CD14-positive monocyte (primary cell): ENCODE results near the gene SULT2B1. TPM values are rescaled to one million over a fixed set of nuclear protein-coding genes. Genes with fewer than 3 reads are reported as not detected.

Experiments
- DNase-seq, 3 donors: peaks; one replicate each; pipeline ENCODE4 v3.0.0-alpha.2; 2011 to 2022
- H2AFZ ChIP-seq: 2 replicates; pipeline ENCODE4 v1.6.0; 2012; ENCODE audit warnings: mild to moderate bottlenecking, low read depth, low read length, inconsistent platforms; ENCODE audit not compliant: insufficient read depth, poor library complexity, severe bottlenecking
- H3K27ac ChIP-seq, 2 donors: 1 replicate in 1 of 2; 2 replicates in 1 of 2; pipeline ENCODE4 v1.5.1; 2012 to 2013; ENCODE audit warnings: low read length in 2 of 2, control low read depth in 1 of 2, inconsistent platforms in 1 of 2, low read depth in 1 of 2, mild to moderate bottlenecking in 1 of 2
- H3K27me3 ChIP-seq, 2 donors: one replicate each; pipeline versions ENCODE4 v1.6.0 to v1.6.1; 2011 to 2013; ENCODE audit warnings: low read length in 2 of 2; ENCODE audit not compliant: control insufficient read depth in 2 of 2, insufficient read depth in 2 of 2
- H3K36me3 ChIP-seq, 2 donors: replicated peaks in 1 of 2; 1 replicate in 1 of 2; 2 replicates in 1 of 2; pipeline versions ENCODE4 v1.5.1 to v1.6.1; 2012 to 2013; ENCODE audit warnings: low read length in 2 of 2, control low read depth in 1 of 2, inconsistent platforms in 1 of 2, mild to moderate bottlenecking in 1 of 2; ENCODE audit not compliant: insufficient read depth in 2 of 2, control insufficient read depth in 1 of 2
- H3K4me1 ChIP-seq, 2 donors: 1 replicate in 1 of 2; 2 replicates in 1 of 2; pipeline versions ENCODE4 v1.5.1 to v1.6.1; 2012 to 2013; ENCODE audit warnings: low read length in 2 of 2, control low read depth in 1 of 2, inconsistent platforms in 1 of 2, mild to moderate bottlenecking in 1 of 2, moderate library complexity in 1 of 2; ENCODE audit not compliant: insufficient read depth in 2 of 2, control insufficient read depth in 1 of 2
- H3K4me2 ChIP-seq: replicated peaks from 2 replicates; pipeline ENCODE3; 2012; ENCODE audit warnings: low read length, moderate library complexity, mild to moderate bottlenecking; ENCODE audit not compliant: poor library complexity, severe bottlenecking; ENCODE audit errors: extremely low read depth
- H3K4me3 ChIP-seq, 3 experiments: fragments of 200-600 bp in 1 of 3; sonication (generic) in 1 of 3; replicated peaks in 1 of 3; 1 replicate in 2 of 3; 2 replicates in 1 of 3; pipeline ENCODE4 v1.5.1; 2011 to 2013; ENCODE audit warnings: low read length in 3 of 3, mild to moderate bottlenecking in 3 of 3, control low read depth in 2 of 3, low read depth in 2 of 3, inconsistent platforms in 1 of 3, moderate library complexity in 1 of 3
- H3K79me2 ChIP-seq: 2 replicates; pipeline ENCODE4 v1.6.0; 2012; ENCODE audit warnings: mild to moderate bottlenecking, control low read depth, inconsistent platforms, low read length, moderate library complexity; ENCODE audit not compliant: insufficient read depth
- H3K9ac ChIP-seq: 2 replicates; pipeline ENCODE4 v1.6.0; 2017; ENCODE audit warnings: low read length, mild to moderate bottlenecking; ENCODE audit not compliant: insufficient read depth, poor library complexity, severe bottlenecking
- H3K9me3 ChIP-seq, 2 donors: replicated peaks in 1 of 2; 1 replicate in 1 of 2; 2 replicates in 1 of 2; pipeline versions ENCODE4 v1.5.1 to v1.6.1; 2012 to 2013; ENCODE audit warnings: low read length in 2 of 2, control low read depth in 1 of 2; ENCODE audit not compliant: control insufficient read depth in 1 of 2, insufficient read depth in 1 of 2
- H4K20me1 ChIP-seq: 2 replicates; pipeline ENCODE4 v1.6.0; 2012; ENCODE audit warnings: mild to moderate bottlenecking, low read length, control low read depth, moderate library complexity; ENCODE audit not compliant: insufficient read depth
- H3K27ac Mint-ChIP-seq, 7 donors: one replicate each; pipeline ENCODE4 v1.8.0; 2020; ENCODE audit warnings: mild to moderate bottlenecking in 7 of 7, mixed read lengths in 7 of 7, moderate library complexity in 6 of 7, inconsistent platforms in 2 of 7
- H3K27me3 Mint-ChIP-seq, 3 donors: one replicate each; pipeline ENCODE4 v1.8.0; 2021 to 2022; ENCODE audit warnings: low read depth in 3 of 3, mild to moderate bottlenecking in 3 of 3, mixed read lengths in 3 of 3, moderate library complexity in 3 of 3, inconsistent platforms in 1 of 3
- H3K36me3 Mint-ChIP-seq, 2 donors: one replicate each; pipeline ENCODE4 v1.8.0; 2020; ENCODE audit warnings: mixed read lengths in 2 of 2, inconsistent platforms in 1 of 2, mild to moderate bottlenecking in 1 of 2
- H3K4me1 Mint-ChIP-seq: one replicate; pipeline ENCODE4 v1.8.0; 2020; ENCODE audit warnings: mild to moderate bottlenecking, mixed read lengths
- H3K4me3 Mint-ChIP-seq, 2 donors: one replicate each; pipeline ENCODE4 v1.8.0; 2020; ENCODE audit warnings: mild to moderate bottlenecking in 2 of 2, mixed read lengths in 2 of 2, moderate library complexity in 1 of 2
- H3K9me3 Mint-ChIP-seq, 7 donors: one replicate each; pipeline ENCODE4 v1.8.0; 2020 to 2022; ENCODE audit warnings: mixed read lengths in 7 of 7, mild to moderate bottlenecking in 6 of 7, moderate library complexity in 6 of 7, inconsistent platforms in 2 of 7
- CTCF ChIP-seq: fragments of 200-600 bp; IDR thresholded peaks from one replicate; pipeline ENCODE4 v1.8.0; 2022; ENCODE audit warnings: antibody characterized with exemption, mild to moderate bottlenecking
- WGBS: methylation state at CpG from one replicate; pipeline ENCODE4 v1.1.5; 2013; ENCODE audit warnings: missing lambda C conversion rate; ENCODE audit not compliant: insufficient coverage; 5-methylcytosine and 5-hydroxymethylcytosine counted together
- intact Hi-C, 2 donors: fragments of 100-400 bp; cut with micrococcal nuclease; formaldehyde crosslinking; loops; one replicate each; pipeline versions ENCODE4 v1.15.0 to v1.15.1; 2023
- polyA minus RNA-seq: library from RNA; depleted of rRNA, polyadenylated mRNA; stranded (reverse); fragments of >200 nt; gene quantifications from 2 replicates; pipeline ENCODE4 v1.2.3, GENCODE V29; 2012
- polyA plus RNA-seq, 3 donors: library from polyadenylated mRNA; depleted of rRNA in 1 of 3; unstranded in 2 of 3; stranded (reverse) in 1 of 3; fragments of 300-500 nt in 2 of 3; fragments of >200 nt in 1 of 3; fragmentation: Illumina TruSeq in 2 of 3; gene quantifications; 1 replicate in 2 of 3; 2 replicates in 1 of 3; pipeline ENCODE4 v1.2.3, GENCODE V29; 2012 to 2021
- total RNA-seq, 12 experiments: library from RNA in 1 of 12; stranded (reverse) in 1 of 12; fragments of 120-200 nt in 1 of 12; gene quantifications; one replicate each; pipeline ENCODE4 v1.2.4 and lab custom pipeline; 2013 to 2026; ENCODE audit warnings: mixed read lengths in 6 of 12, inconsistent platforms in 1 of 12

SULT2B1 gene
- 0.06 TPM for total RNA-seq (2013)
- polyA plus RNA-seq, result under 1 TPM in 2 of 3 donors, not detected in 1; 0.09 to 0.40 TPM
- polyA minus RNA-seq, result not detected in 2 replicates
- total RNA-seq (lab: John Stamatoyannopoulos, UW), result 0 to 0.60 (median 0.06) reads per million in 11 experiments

DNA sequence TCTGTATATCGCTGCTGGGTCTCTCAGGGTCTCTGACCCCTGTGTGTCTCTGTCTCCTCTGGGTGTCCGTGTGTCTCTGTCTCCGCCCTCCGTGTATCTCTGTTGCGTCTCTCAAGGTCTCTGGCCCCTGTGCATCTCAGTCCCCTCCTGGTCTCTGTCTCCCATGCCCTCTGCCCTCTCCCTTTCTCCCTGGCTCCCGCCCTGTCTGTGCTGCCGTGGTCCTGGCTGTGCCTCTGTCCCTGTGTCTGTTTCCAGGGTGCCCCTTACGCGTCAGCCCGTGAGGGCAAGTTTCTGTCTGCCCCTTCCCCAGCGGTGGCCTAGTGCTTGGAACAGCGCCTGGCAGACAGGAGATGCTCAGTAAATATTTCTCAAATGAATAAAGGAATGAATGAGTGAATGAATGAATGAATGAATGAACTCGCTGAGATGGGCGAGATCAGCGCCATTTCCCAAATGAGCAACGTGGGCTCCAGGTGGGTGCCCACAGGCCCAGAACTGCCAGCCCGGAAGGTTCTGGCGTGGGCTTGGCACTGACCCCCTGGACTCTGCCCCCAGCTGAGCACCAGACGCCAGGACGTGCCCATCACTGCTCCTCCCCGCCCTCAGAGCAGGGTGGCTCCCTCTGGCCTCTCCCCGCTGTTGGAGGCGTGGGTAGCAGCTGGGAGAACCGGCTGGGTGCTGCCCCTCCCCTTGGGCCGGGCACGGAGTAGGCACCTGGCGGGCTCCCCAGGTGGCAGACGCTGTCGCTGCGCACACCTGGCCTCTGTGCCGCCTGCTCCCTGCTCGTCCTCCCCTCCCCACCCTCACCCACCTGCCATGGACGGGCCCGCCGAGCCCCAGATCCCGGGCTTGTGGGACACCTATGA lies at the start of gene SULT2B1:
Gene SULT2B1 (plus strand): TSS at position 736 of the 866 bp plus-strand sequence. CDS start 81 bp downstream, at position 817.
- no peaks in the 10 kb centered on the region for H3K9me3 ChIP-seq

More for the DNA sequence above, at the start of gene SULT2B1:
- Mint-ChIP-seq H3K27ac (no peak within 1 kb of the TSS), H3K9me3 (no peaks in the 10 kb centered on the region), H3K36me3 (no peaks in the 10 kb centered on the region), H3K4me1 (no peaks in the 10 kb centered on the region), H3K27me3 (peaks cover 2 to 7% (median 3%) of the 10 kb centered on the region in 3 donors), H3K4me3 (no peak within 1 kb of the TSS)
- no peak within 1 kb of the TSS for H2AFZ ChIP-seq
- no peak within 1 kb of the TSS for H3K9ac ChIP-seq
- H3K36me3 ChIP-seq, result no peaks in the 10 kb centered on the region
- H3K27ac ChIP-seq, result no peak within 1 kb of the TSS
- no peak within 1 kb of the TSS for H3K4me2 ChIP-seq
- no peak for TF ChIP-seq CTCF
- no peak within 1 kb of the TSS for H3K4me3 ChIP-seq
- 87% methylated on average over 36 of the region's 36 CpGs for WGBS
- no peaks in the 10 kb centered on the region for H3K79me2 ChIP-seq
- H4K20me1 ChIP-seq, result no peaks in the 10 kb centered on the region
- H3K4me1 ChIP-seq, result no peaks in the 10 kb centered on the region
- intact Hi-C loops, result no loop called here
- no peaks in the 10 kb centered on the region for H3K27me3 ChIP-seq
- DNase-seq, result no peak
